Esophagus squamous epithelium (tissue), 4 donors: ENCODE measurements around the gene CREBBP.

Source experiments
- CTCF ChIP-seq, 6 experiments: fragments of 450-650 bp in 4 of 6; fragments of 200-600 bp in 2 of 6; sonication (generic) in 2 of 6; IDR thresholded peaks; one replicate each; pipeline ENCODE4 v1.5.1; 2016 to 2019; ENCODE audit warnings: antibody characterized with exemption in 6 of 6, mild to moderate bottlenecking in 4 of 6, moderate library complexity in 4 of 6
- POLR2A ChIP-seq, 4 donors: fragments of 450-650 bp; IDR thresholded peaks; one replicate each; pipeline ENCODE4 v1.6.1; 2017; ENCODE audit warnings: antibody characterized with exemption in 4 of 4, mild to moderate bottlenecking in 4 of 4, moderate library complexity in 3 of 4

- TF ChIP-seq CTCF (IDR thresholded peaks at IDR 0.05): no peak
- no peak for TF ChIP-seq POLR2A (IDR thresholded peaks at IDR 0.05)
These were observed 146.3 kb downstream of the CREBBP start for GRCh38 chr16:3734084-3734757.
